ENCODE measurements around the gene TTC16.

DNA sequence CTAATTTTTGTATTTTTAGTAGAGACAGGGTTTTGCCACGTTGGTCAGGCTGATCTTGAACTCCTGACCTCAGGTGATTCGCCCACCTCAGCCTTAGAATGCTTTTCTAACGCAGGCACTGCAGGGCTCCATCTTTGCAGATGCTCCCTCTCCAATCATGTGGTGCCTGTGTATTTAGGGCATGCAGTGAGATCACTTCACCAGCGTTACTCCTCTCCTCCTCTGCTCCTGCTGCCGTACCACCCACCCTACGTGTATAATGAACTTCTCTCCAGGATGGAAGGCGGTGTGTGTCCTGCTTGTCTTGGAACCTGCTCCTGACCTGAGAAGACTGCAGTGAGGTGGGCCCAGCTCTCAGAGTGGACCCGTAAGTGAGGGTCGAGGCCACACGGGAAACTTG, 22.7 kb upstream of the TTC16 start:
- TF ChIP-seq, protein P1, sequence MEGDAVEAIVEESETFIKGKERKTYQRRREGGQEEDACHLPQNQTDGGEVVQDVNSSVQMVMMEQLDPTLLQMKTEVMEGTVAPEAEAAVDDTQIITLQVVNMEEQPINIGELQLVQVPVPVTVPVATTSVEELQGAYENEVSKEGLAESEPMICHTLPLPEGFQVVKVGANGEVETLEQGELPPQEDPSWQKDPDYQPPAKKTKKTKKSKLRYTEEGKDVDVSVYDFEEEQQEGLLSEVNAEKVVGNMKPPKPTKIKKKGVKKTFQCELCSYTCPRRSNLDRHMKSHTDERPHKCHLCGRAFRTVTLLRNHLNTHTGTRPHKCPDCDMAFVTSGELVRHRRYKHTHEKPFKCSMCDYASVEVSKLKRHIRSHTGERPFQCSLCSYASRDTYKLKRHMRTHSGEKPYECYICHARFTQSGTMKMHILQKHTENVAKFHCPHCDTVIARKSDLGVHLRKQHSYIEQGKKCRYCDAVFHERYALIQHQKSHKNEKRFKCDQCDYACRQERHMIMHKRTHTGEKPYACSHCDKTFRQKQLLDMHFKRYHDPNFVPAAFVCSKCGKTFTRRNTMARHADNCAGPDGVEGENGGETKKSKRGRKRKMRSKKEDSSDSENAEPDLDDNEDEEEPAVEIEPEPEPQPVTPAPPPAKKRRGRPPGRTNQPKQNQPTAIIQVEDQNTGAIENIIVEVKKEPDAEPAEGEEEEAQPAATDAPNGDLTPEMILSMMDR (conservative IDR thresholded peaks at IDR 0.05 in 1 of 2, IDR thresholded peaks at IDR 0.05 in 1 of 2; ENCODE audit: low read depth in 1 of 2, low read length in 2 of 2): no peak
- no peak for TF ChIP-seq EZH2 (IDR thresholded peaks at IDR 0.05; ENCODE audit: low read length, missing control alignments)

Measured in fibroblast of lung (primary cell).